GM19455 (cell line): Measurements from ENCODE around the gene DDAH1.

Experiments
- ATAC-seq: cut with Tn5 transposase; IDR thresholded peaks from one replicate; pipeline ENCODE4 v1.9.1; 2021; ENCODE audit not compliant: unreplicated experiment

The DDAH1 gene

DNA sequence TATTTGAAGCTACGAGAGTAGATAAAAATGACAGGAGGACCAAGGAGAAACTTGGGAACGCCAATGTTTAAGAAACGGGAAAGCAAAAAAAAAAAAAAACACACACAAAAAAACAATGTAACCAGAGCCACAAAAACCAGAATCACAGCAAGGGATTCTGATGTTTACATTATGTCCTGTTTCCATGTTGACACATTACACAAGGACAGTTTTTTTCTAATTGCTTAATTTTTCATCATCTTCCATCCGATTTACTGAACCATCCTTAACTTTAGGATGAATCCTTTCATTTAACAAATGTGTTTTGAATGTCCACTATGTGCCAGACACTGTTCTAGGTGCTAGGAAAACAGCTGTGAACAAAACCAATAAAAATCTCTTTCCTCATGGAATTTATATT lies 187.2 kb downstream of the DDAH1 start:
- ATAC-seq = no peak

DNA sequence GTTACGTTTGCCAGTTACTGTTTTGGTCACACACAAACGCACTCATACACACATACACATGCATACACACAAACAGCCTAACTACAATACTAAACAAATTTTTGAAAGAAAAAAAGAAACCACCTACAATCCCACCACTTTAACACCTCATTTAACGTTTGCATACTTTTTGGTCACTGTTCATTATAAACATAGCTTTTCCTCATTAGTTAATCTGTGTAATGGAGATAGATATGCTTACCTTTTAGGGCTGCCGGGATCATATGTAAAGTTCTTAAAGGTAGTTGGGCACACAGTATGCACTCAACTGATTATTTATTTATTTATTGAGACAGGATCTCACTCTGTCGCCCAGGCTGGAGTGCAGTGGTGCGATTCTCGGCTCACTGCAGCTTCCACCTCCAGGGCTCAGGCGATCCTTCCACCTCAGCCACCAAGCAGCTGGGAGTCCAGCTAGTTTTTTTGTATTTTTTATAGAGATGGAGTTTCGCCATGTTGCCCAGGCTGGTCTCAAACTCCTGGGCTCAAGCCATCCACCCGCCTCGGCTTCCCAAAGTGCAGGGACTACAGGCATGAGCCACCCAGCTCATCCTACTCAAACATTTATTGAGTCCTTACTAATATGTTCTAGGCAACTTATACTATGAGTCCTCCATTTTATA lies 187.8 kb downstream of the DDAH1 start:
- ATAC-seq = no peak

DNA sequence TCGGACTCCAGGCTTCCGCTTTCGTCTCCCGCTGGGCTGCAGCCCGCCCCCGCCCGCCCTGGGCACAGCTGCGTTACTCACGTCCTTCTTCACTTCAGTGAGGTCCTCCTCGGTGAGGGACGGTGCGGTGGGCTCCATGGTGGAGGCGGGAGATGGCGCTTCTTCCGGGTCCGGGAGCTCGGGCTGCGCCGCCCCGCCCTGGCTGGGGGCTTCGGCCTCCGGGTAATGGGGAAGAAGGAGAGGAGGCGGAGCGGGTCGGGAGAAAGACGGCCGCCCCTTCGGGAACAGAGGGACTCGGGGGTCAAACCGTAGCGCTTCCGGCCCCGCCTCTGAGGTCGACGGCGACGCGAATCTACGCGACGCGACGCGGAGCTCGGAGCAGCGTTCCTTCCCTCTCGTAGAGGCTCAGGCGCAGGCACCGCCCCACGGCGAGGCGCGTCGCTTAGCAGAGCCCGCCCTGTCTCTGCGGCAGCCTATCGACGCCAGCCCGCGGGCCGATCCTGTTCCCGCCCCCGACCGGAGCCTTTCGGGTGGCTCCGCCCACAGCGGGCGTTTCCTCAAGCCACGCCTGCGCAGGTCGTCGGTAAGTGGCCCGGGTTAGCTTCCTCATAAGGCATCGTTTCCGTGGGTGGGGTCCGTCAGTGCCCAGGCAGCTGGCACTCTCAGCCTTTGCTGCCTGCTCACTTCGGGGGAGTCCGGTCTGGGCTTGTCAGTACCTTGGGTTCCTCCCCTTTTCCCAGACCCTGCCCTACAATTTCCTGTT lies 188.6 kb downstream of the DDAH1 start, which contains the start of gene BCL10:
Gene BCL10, minus strand, starts transcription at position 418 of the 763 bp plus-strand sequence. Its CDS starts 280 bp downstream, at position 138.
- peak; percentile 97 for ATAC-seq

DNA sequence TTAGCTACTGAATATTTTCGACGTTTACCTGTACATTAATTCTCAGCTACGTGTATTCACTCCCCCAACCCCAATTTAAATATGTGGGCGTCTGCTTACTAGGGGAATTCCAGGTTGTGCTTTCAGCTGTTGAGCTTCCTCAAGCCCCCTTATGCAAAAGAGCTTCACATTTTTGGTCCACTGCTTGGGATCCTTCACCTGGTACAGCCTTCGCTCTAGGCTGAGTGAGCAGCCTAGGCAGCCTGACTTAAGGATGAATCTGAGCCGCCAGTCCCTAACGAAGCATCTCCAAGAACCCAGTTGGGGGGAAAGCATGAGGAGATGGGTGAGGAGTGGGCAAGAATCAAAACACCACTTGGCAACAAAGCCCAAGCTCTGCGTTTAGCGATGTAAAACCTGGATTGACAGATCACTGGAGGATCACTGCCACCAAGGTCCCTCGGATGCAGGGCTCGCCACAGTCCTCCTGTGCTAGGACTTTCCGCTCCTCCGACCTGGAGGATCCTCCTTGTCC lies 189.2 kb downstream of the DDAH1 start:
- no peak for ATAC-seq

DNA sequence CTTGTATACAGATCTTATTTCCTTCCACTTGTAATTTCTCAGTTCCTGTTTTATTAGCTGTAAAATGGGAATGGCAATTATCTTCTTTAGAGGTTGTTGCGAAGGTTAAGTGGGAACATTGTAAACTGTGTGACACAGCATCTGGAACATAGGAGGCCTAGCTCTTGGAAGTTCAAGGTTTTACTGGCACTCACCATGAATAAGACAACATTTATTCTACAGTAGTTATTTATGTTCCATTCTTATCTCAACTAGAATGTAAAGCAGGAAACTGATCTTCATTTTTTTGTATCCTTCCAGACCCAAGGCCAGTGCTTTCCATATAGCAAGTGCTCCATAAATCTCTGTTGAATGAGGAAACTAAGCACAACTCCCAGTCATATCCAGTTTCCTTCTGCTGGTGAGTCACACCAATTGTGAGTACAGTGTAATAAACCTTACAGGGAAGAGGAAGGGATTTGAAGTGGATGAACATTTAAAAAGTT lies 189.9 kb downstream of the DDAH1 start:
- no peak for ATAC-seq

DNA sequence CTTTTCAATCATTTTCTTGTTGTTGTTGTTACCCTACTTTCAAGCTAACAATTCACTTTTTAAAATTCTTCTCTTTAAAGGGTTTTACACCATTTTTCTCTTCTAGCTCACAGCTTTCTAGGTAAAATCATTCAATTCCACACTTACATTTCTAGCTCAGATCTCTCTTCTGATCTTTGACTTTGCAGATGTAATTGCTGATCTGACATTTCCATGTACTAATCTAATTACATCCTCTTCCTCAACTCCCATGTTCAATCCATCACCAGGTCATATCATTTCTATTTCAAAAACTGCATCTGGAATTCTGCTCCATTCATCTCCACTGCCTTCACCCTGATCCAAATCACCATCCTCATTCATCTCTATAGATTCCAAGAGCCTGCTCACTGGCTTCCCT lies 191.6 kb downstream of the DDAH1 start:
- ATAC-seq = no peak

DNA sequence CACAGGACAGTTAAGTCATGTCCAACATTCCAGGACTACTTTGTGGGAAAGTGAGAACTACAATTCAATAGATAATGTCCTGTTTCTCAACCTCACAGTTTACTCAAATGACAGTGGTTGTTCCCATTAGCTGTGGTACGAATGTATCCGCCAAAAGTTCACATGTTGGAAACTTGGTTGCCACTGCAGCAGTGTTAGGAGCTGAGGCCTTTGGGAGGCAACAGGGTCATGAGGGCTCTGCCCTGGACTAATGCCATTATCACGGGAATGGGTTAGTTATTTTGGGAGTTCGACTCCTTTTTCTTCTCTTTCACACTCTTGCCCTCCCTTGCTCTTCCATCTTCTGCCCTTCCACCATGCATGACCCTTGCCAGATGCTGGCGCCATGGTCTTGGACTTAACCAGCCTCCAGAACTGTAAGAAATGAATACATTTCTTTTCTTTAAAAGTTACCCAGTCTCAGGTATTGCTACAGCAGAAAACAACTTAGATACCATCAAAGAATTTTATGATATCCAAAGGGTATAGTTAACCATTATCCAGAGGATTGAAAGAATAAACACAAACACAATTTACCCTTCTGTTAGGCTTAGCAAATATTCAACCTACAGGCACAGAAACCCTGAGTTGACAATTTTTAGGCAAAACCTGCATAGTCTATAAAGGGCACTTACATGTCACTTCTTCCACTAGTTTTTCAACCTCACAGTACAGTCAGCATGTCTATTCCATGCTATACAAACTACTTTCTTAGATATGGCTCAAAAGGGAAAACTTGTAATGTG lies 196.0 kb downstream of the DDAH1 start:
- ATAC-seq = no peak
